ENCODE results near the gene METTL8. TPM values are rescaled to one million over a fixed set of nuclear protein-coding genes. Genes with fewer than 3 reads are reported as not detected.
A peak's percentile ranks its signal among the peaks of the same experiment; 100 is the strongest.
"Not testable (repeated sequence)": the region's sequence is repeated elsewhere in the genome, so short reads cannot be mapped to it uniquely, and the experiment has no call there.

METTL8 gene
- total RNA-seq, 4 donors from 2014 or later, result 17.9 to 51.4 (median 35.4) TPM

DNA sequence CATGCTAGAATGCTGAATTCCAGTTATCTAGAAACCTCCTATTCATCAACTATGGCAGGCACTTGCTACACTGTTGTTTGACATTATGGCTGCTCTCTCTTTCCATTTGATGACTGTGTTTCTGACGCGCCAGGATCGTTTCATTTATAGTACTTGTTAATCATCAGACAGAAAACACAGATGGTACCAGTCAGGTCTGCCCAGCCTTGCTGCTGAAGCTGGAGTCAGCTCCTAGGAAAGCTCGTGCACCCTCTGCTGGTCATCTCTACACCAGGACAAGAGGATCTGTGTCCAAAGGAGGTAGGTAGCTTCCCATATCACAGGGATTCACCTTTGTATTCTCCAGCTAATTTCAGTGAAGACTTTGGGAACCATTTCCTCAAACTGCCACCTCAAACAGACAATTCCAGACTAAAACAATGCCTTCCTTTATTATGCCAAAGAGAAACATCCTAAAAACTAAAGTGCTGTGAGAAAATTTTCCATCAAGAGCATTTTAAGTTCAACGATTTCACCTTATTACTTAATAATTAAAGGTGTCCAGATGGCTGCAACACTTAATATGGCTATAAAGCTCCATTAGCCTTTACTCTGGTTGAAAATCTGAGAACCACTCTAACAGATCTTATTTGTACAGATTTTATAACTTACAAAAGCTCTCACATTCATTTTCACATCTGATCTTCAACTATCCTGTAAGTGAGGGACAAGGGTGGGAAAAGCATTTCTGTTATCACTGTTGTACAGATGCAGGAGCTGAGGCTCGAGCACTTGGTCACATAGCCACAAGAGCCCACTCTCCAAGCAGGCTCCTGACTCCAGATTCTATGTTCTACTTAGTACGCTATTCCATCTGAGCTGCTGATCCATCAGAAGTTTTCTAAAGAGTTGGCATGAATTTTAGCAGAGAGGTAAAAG is 17.5 kb downstream of the METTL8 start:
- no peak for TF ChIP-seq POLR2A (IDR thresholded peaks at IDR 0.05)
- TF ChIP-seq, protein P1, sequence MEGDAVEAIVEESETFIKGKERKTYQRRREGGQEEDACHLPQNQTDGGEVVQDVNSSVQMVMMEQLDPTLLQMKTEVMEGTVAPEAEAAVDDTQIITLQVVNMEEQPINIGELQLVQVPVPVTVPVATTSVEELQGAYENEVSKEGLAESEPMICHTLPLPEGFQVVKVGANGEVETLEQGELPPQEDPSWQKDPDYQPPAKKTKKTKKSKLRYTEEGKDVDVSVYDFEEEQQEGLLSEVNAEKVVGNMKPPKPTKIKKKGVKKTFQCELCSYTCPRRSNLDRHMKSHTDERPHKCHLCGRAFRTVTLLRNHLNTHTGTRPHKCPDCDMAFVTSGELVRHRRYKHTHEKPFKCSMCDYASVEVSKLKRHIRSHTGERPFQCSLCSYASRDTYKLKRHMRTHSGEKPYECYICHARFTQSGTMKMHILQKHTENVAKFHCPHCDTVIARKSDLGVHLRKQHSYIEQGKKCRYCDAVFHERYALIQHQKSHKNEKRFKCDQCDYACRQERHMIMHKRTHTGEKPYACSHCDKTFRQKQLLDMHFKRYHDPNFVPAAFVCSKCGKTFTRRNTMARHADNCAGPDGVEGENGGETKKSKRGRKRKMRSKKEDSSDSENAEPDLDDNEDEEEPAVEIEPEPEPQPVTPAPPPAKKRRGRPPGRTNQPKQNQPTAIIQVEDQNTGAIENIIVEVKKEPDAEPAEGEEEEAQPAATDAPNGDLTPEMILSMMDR (IDR thresholded peaks at IDR 0.05), result peak; percentile 77 to 88 (median 82)
- intact Hi-C loops (cut with DNase I), result loop anchor here (5.0 kb wide), 1 partner anchor 444 kb away; no protein-coding TSS in a partner anchor
- peak overlapping the region in 3 of 4 donors; percentile 12 to 64 (median 64) for H3K27ac ChIP-seq
- WGBS, 2 donors, result 29 to 30% methylated on average over 7 of the region's 7 CpGs
- peak; percentile 25 for DNase-seq
- no peaks in the 10 kb centered on the region for H3K27me3 ChIP-seq
- no peak overlapping the region for H3K4me3 ChIP-seq
- H3K9me3 ChIP-seq, result no peaks in the 10 kb centered on the region
- no peaks in the 10 kb centered on the region for H3K36me3 ChIP-seq
- H3K4me1 ChIP-seq, result peaks cover 0 to 5% (median 4%) of the 10 kb centered on the region in 3 donors

DNA sequence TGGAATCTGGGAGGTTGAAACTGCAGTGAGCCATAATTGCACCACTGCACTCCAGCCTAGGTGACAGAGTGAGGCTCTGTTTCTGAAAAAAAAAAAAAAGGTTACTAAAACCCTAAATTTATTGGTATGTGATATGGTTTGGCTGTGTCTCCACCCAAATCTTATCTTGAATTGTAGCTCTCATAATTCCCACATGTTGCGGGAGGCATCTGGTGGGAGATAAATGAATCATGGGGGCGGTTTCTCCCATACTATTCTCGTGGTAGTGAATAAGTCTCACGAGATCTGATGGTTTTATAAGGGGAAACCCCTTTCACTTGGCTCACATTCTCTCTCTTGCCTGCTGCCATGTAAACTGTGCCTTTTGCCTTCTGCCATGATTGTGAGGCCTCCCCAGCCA is 19.1 kb downstream of the METTL8 start:
- peaks cover 0 to 22% (median 5%) of the 10 kb centered on the region in 3 donors for H3K4me1 ChIP-seq
- intact Hi-C loops (cut with DNase I), result loop anchor here (5.0 kb wide), 1 partner anchor 442 kb away; no protein-coding TSS in a partner anchor
- not testable (repeated sequence) for H3K9me3 ChIP-seq, H3K36me3 ChIP-seq, H3K27me3 ChIP-seq, H3K4me3 ChIP-seq, H3K27ac ChIP-seq, DNase-seq
- 63 to 70% methylated on average over 4 of the region's 4 CpGs for whole genome bisulfite sequencing, 2 donors

DNA sequence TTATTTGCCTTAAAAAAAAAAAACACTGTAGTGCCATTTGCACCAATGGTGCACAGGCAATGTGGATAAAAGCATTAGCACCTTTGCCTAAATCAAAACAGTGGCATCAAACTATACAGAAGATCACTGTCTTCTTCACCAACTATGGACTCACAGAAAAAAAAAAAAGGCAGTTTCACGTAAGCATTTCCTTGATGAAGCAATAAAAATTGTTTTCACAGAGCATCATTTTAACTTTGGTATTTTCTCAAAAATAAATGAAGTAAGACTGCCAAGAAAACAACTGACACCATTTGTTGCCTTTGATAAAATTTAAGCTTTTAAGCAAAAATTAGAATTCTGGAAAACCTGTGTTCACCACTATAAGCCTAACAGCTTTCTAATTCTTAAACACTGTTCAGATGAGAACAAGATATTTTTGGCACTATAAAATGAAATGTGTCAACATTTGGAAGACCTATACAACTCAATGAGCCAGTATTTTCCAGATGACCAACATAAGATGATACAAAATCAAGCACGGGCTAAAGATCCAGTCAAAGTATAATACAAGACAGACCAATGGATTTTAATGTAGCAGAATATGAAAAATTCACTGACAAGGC is 21.1 kb downstream of the METTL8 start:
- Histone ChIP-seq H3K36me3 (no peaks in the 10 kb centered on the region), H3K4me3 (no peak overlapping the region), H3K9me3 (no peaks in the 10 kb centered on the region), H3K27ac (no peak overlapping the region), H3K4me1 (peaks cover 0 to 36% (median 9%) of the 10 kb centered on the region in 3 donors), H3K27me3 (no peaks in the 10 kb centered on the region)
- 75 to 80% methylated on average over 2 of the region's 2 CpGs for WGBS, 2 donors
- DNase-seq, result no peak
- intact Hi-C loops (cut with DNase I), result no loop called here
- TF ChIP-seq, protein P1 (IDR thresholded peaks at IDR 0.05), result no peak
- no peak for TF ChIP-seq POLR2A (IDR thresholded peaks at IDR 0.05)

DNA sequence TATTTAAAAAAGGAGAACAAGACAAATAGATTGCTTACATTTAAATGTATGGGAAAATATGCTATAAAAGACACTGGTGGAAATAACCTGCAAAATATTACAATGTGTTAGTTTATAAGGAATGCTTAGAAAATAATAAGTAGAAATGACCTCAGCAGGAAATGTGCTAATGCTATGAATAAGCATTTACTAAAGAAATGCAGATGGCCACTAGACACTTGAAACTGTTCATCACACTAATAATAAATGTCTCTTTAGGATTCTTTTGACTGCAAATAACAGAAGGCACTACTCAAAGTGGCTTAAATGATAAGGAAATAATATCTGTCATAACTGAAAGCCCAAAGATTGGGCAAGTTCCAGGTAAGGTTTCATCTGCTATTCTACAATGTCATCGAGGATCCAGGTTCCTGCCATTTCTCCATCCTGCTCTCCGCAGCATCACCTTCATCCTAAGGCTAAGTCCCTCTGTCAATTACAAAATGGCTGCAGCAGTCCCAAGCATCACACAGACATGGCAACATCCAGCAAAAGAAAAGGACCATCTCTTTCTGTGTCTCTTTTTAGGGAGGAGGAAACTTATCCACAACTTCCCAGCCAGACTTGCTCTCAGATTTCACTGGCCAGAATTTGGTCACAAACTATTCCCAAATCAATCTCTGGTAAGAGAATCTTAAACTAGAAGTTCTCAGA is 21.9 kb downstream of the METTL8 start:
- WGBS, 2 donors, result 79 to 84% methylated on average over 2 of the region's 2 CpGs
- intact Hi-C loops (cut with DNase I), result no loop called here

DNA sequence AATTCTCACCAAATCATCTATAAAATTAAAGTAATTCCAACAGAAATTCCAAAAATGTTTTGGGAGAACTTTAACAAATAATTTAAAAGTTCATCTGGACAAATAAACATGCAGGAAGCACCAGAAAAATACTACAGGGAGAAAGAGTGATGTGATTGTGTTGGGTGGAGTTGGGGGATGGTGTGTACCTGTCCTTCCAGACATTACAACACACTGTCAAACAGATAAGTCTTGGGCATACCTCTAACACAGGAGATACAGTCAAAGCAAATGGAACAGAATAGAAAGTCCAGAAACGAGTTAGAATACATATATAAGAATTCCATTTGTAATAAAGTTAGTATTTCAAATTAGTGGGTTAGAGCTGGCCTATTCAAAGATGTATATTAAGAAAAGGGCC is 22.6 kb downstream of the METTL8 start:
- intact Hi-C loops (cut with DNase I), result no loop called here
- WGBS, 2 donors, result 68 to 75% methylated on average over 1 of the region's 1 CpG
- Histone ChIP-seq H3K4me3 (no peak overlapping the region), H3K9me3 (no peaks in the 10 kb centered on the region), H3K36me3 (no peaks in the 10 kb centered on the region), H3K27me3 (no peaks in the 10 kb centered on the region), H3K27ac (no peak overlapping the region), H3K4me1 (peaks cover 0 to 36% (median 9%) of the 10 kb centered on the region in 3 donors)
- DNase-seq, result no peak
- TF ChIP-seq, protein P1 (IDR thresholded peaks at IDR 0.05), result no peak
- no peak for TF ChIP-seq POLR2A (IDR thresholded peaks at IDR 0.05)

More for the DNA sequence above, 21.9 kb downstream of the METTL8 start:
- H3K4me3 ChIP-seq, result no peak overlapping the region
- H3K9me3 ChIP-seq, result no peaks in the 10 kb centered on the region
- peaks cover 0 to 36% (median 9%) of the 10 kb centered on the region in 3 donors for H3K4me1 ChIP-seq
- no peaks in the 10 kb centered on the region for H3K27me3 ChIP-seq
- no peak for TF ChIP-seq POLR2A (IDR thresholded peaks at IDR 0.05)
- TF ChIP-seq, protein P1 (IDR thresholded peaks at IDR 0.05), result no peak
- no peak for DNase-seq
- H3K27ac ChIP-seq, result no peak overlapping the region
- no peaks in the 10 kb centered on the region for H3K36me3 ChIP-seq
